Adrenal gland (tissue), 5 donors: Measurements from ENCODE around the gene AEBP1.

Experiments used
- POLR2A ChIP-seq, 2 donors: fragments of 450-650 bp; IDR thresholded peaks; one replicate each; pipeline ENCODE4 v1.6.1; 2017; ENCODE audit warnings: antibody characterized with exemption in 2 of 2, mild to moderate bottlenecking in 2 of 2, moderate library complexity in 1 of 2
- TF ChIP-seq, protein P1 (sequence below), 6 experiments: fragments of 450-650 bp in 4 of 6; fragments of 200-600 bp in 2 of 6; sonication (generic) in 1 of 6; IDR thresholded peaks; 1 replicate in 5 of 6; 2 replicates in 1 of 6; pipeline versions ENCODE4 v1.5.1 to v1.8.0; 2016 to 2021; ENCODE audit warnings: antibody characterized with exemption in 6 of 6, mild to moderate bottlenecking in 2 of 6, moderate library complexity in 1 of 6
- donor health status: DM: no; HTN: no; CAD: no.

- TF ChIP-seq, protein P1, sequence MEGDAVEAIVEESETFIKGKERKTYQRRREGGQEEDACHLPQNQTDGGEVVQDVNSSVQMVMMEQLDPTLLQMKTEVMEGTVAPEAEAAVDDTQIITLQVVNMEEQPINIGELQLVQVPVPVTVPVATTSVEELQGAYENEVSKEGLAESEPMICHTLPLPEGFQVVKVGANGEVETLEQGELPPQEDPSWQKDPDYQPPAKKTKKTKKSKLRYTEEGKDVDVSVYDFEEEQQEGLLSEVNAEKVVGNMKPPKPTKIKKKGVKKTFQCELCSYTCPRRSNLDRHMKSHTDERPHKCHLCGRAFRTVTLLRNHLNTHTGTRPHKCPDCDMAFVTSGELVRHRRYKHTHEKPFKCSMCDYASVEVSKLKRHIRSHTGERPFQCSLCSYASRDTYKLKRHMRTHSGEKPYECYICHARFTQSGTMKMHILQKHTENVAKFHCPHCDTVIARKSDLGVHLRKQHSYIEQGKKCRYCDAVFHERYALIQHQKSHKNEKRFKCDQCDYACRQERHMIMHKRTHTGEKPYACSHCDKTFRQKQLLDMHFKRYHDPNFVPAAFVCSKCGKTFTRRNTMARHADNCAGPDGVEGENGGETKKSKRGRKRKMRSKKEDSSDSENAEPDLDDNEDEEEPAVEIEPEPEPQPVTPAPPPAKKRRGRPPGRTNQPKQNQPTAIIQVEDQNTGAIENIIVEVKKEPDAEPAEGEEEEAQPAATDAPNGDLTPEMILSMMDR (IDR thresholded peaks at IDR 0.05) = no peak
- TF ChIP-seq POLR2A (IDR thresholded peaks at IDR 0.05) = no peak
Observed at GRCh38 chr7:44056681-44057080, 47.5 kb upstream of the AEBP1 start.
